ENCODE results near the gene EML1. TPM values are rescaled to one million over a fixed set of nuclear protein-coding genes. Genes with fewer than 3 reads are reported as not detected.

Gene EML1
- total RNA-seq, 2 experiments from 2014 or later: 0.59 TPM; not detected in 1

- H3K27me3 ChIP-seq (ENCODE audit: control insufficient read depth in 1 of 2, insufficient read depth in 2 of 2, low read length in 2 of 2): peaks cover 2 to 4% of the 10 kb centered on the region in 2 experiments
- CTCF ChIA-PET: no interaction called here
- no peak for ATAC-seq (ENCODE audit: poor library complexity)
- POLR2A ChIA-PET: no interaction called here
- TF ChIP-seq CTCF (IDR thresholded peaks at IDR 0.05): no peak
- Mint-ChIP-seq H3K4me3 (no peak overlapping the region), H3K36me3 (ENCODE audit: low read depth) (no peaks in the 10 kb centered on the region), H3K27ac (no peak overlapping the region), H3K9me3 (no peaks in the 10 kb centered on the region), H3K27me3 (peaks cover 46% of the 10 kb centered on the region), H3K4me1 (ENCODE audit: low read depth) (no peaks in the 10 kb centered on the region)
- no peaks in the 10 kb centered on the region for H3K4me1 ChIP-seq (ENCODE audit: insufficient read depth, low read length)
- H3K4me3 ChIP-seq (ENCODE audit: low read length): no peak overlapping the region
- intact Hi-C loops (cut with DNase I, micrococcal nuclease): no loop called here
- no peak for DNase-seq
- H3K27ac ChIP-seq (ENCODE audit: low read depth in 1 of 2, low read length in 2 of 2): no peak overlapping the region
- H3K9me3 ChIP-seq (ENCODE audit: control insufficient read depth in 1 of 2, insufficient read depth in 1 of 2, low read length in 2 of 2): no peaks in the 10 kb centered on the region
- H3K36me3 ChIP-seq (ENCODE audit: insufficient read depth, low read length): no peaks in the 10 kb centered on the region
Observed at GRCh38 chr14:99808154-99808505, 14.9 kb downstream of the EML1 start.

- CTCF ChIA-PET: no interaction called here
- ATAC-seq (ENCODE audit: poor library complexity): no peak
- H3K9me3 Mint-ChIP-seq: no peaks in the 10 kb centered on the region
- POLR2A ChIA-PET: no interaction called here
- intact Hi-C loops (cut with DNase I, micrococcal nuclease): no loop called here
- H3K27me3 Mint-ChIP-seq: peaks cover 42% of the 10 kb centered on the region
- H3K4me3 Mint-ChIP-seq: no peak overlapping the region
- H3K4me1 Mint-ChIP-seq (ENCODE audit: low read depth): no peaks in the 10 kb centered on the region
- Histone ChIP-seq H3K4me1 (ENCODE audit: insufficient read depth, low read length) (no peaks in the 10 kb centered on the region), H3K36me3 (ENCODE audit: insufficient read depth, low read length) (no peaks in the 10 kb centered on the region), H3K27me3 (ENCODE audit: control insufficient read depth in 1 of 2, insufficient read depth in 2 of 2, low read length in 2 of 2) (peaks cover 2 to 4% of the 10 kb centered on the region in 2 experiments), H3K27ac (ENCODE audit: low read depth in 1 of 2, low read length in 2 of 2) (no peak overlapping the region), H3K4me3 (ENCODE audit: low read length) (no peak overlapping the region), H3K9me3 (ENCODE audit: control insufficient read depth in 1 of 2, insufficient read depth in 1 of 2, low read length in 2 of 2) (no peaks in the 10 kb centered on the region)
- no peak for TF ChIP-seq CTCF (IDR thresholded peaks at IDR 0.05)
- DNase-seq: no peak
- H3K36me3 Mint-ChIP-seq (ENCODE audit: low read depth): no peaks in the 10 kb centered on the region
- H3K27ac Mint-ChIP-seq: no peak overlapping the region
Observed at GRCh38 chr14:99808515-99808914, 15.3 kb downstream of the EML1 start.

- Mint-ChIP-seq H3K4me3 (no peak overlapping the region), H3K27ac (no peak overlapping the region), H3K27me3 (peaks cover 44% of the 10 kb centered on the region), H3K4me1 (ENCODE audit: low read depth) (no peaks in the 10 kb centered on the region), H3K9me3 (no peaks in the 10 kb centered on the region), H3K36me3 (ENCODE audit: low read depth) (no peaks in the 10 kb centered on the region)
- ATAC-seq (ENCODE audit: poor library complexity) (no peak), DNase-seq (no peak)
- Histone ChIP-seq H3K4me3 (ENCODE audit: low read length) (no peak overlapping the region), H3K9me3 (ENCODE audit: control insufficient read depth in 1 of 2, insufficient read depth in 1 of 2, low read length in 2 of 2) (no peaks in the 10 kb centered on the region), H3K27me3 (ENCODE audit: control insufficient read depth in 1 of 2, insufficient read depth in 2 of 2, low read length in 2 of 2) (peaks cover 2 to 4% of the 10 kb centered on the region in 2 experiments), H3K4me1 (ENCODE audit: insufficient read depth, low read length) (no peaks in the 10 kb centered on the region), H3K27ac (ENCODE audit: low read depth in 1 of 2, low read length in 2 of 2) (no peak overlapping the region), H3K36me3 (ENCODE audit: insufficient read depth, low read length) (no peaks in the 10 kb centered on the region)
- ChIA-PET POLR2A (no interaction called here), CTCF (no interaction called here)
- intact Hi-C loops (cut with DNase I, micrococcal nuclease): no loop called here
- TF ChIP-seq CTCF (IDR thresholded peaks at IDR 0.05): no peak
Observed at GRCh38 chr14:99809360-99809759, 16.1 kb downstream of the EML1 start.

All from CD4-positive, alpha-beta T cell (primary cell).